ENCODE results near the gene MRPL12.

The MRPL12 gene

GRCh38 chr17:81702934-81703746 is at the start of gene MRPL12:
MRPL12 (plus strand) TSS chr17:81703367; CDS start chr17:81703502, 135 bp downstream.
- in situ Hi-C loops (cut with HindIII; ENCODE audit: low sequenced_read_pairs): no loop called here
- no peak for TF ChIP-seq CTCF (IDR thresholded peaks at IDR 0.05; ENCODE audit: low read depth, low read length, missing control alignments)
- H3K4me3 ChIP-seq (ENCODE audit: low read depth, low read length): peak within 1 kb of the TSS; percentile 89
- DNase-seq (ENCODE audit: low read depth): peak; percentile 80

- H3K4me3 ChIP-seq (ENCODE audit: low read depth, low read length): no peak overlapping the region
- no peak for DNase-seq (ENCODE audit: low read depth)
- in situ Hi-C loops (cut with HindIII; ENCODE audit: low sequenced_read_pairs): no loop called here
- TF ChIP-seq CTCF (IDR thresholded peaks at IDR 0.05; ENCODE audit: low read depth, low read length, missing control alignments): no peak
These were observed 47.6 kb upstream of the MRPL12 start for GRCh38 chr17:81655378-81656117.

GRCh38 chr17:81656118-81656743 is 46.9 kb upstream of the MRPL12 start, which contains the start of gene PDE6G:
PDE6G (minus strand) TSS chr17:81656542; CDS start chr17:81653305, 3,237 bp downstream.
- DNase-seq (ENCODE audit: low read depth): no peak
- no peak within 1 kb of the TSS for H3K4me3 ChIP-seq (ENCODE audit: low read depth, low read length)
- in situ Hi-C loops (cut with HindIII; ENCODE audit: low sequenced_read_pairs): no loop called here
- no peak for TF ChIP-seq CTCF (IDR thresholded peaks at IDR 0.05; ENCODE audit: low read depth, low read length, missing control alignments)

GRCh38 chr17:81656835-81657234 is 46.3 kb upstream of the MRPL12 start:
- in situ Hi-C loops (cut with HindIII; ENCODE audit: low sequenced_read_pairs): no loop called here
- H3K4me3 ChIP-seq (ENCODE audit: low read depth, low read length): no peak overlapping the region
- no peak for DNase-seq (ENCODE audit: low read depth)
- TF ChIP-seq CTCF (IDR thresholded peaks at IDR 0.05; ENCODE audit: low read depth, low read length, missing control alignments): no peak

- H3K4me3 ChIP-seq (ENCODE audit: low read depth, low read length): no peak overlapping the region
- TF ChIP-seq CTCF (IDR thresholded peaks at IDR 0.05; ENCODE audit: low read depth, low read length, missing control alignments): no peak
- in situ Hi-C loops (cut with HindIII; ENCODE audit: low sequenced_read_pairs): no loop called here
- DNase-seq (ENCODE audit: low read depth): no peak
These were observed 44.1 kb upstream of the MRPL12 start for GRCh38 chr17:81659038-81659437.

GRCh38 chr17:81660441-81660840 is 42.7 kb upstream of the MRPL12 start:
- in situ Hi-C loops (cut with HindIII; ENCODE audit: low sequenced_read_pairs): no loop called here
- no peak overlapping the region for H3K4me3 ChIP-seq (ENCODE audit: low read depth, low read length)
- no peak for DNase-seq (ENCODE audit: low read depth)
- no peak for TF ChIP-seq CTCF (IDR thresholded peaks at IDR 0.05; ENCODE audit: low read depth, low read length, missing control alignments)

All from astrocyte of the cerebellum (primary cell).